ENCODE data around the gene CAV1. TPM values are rescaled to one million over a fixed set of nuclear protein-coding genes. Genes with fewer than 3 reads are reported as not detected.
A peak's percentile ranks its signal among the peaks of the same experiment; 100 is the strongest.
"Not testable (repeated sequence)": the region's sequence is repeated elsewhere in the genome, so short reads cannot be mapped to it uniquely, and the experiment has no call there.

Gene CAV1
- total RNA-seq, 2 donors from 2014 or later, result 1.2 TPM; not detected in 1

DNA sequence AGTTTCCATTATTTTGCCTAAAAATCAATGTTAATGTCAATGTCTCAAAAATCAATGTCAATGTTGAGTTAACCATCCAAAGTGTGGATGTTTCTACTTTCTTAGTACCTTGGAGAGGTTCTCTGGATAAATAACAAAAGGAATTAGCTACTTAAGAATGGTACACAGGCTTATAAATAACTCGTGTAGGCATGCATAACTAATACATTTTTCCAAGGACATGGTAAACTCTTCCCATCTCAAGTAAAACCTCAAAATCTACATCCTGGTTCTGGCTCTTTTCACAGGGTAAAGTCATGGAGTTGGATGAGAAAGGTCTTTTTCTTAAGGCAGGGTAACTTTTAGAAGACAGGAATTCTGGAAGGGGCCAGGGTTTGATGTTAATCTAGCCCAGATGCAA lies 59.9 kb downstream of the CAV1 start:
- ATAC-seq (replicated peaks), result no peak
- H3K4me3 Mint-ChIP-seq, result no peak overlapping the region
- H3K36me3 Mint-ChIP-seq (ENCODE audit: low read depth), result no peaks in the 10 kb centered on the region
- no peaks in the 10 kb centered on the region for H3K27me3 Mint-ChIP-seq
- no peak overlapping the region for H3K27ac Mint-ChIP-seq
- no peaks in the 10 kb centered on the region for H3K9me3 Mint-ChIP-seq
- peaks cover 6% of the 10 kb centered on the region for H3K4me1 Mint-ChIP-seq

DNA sequence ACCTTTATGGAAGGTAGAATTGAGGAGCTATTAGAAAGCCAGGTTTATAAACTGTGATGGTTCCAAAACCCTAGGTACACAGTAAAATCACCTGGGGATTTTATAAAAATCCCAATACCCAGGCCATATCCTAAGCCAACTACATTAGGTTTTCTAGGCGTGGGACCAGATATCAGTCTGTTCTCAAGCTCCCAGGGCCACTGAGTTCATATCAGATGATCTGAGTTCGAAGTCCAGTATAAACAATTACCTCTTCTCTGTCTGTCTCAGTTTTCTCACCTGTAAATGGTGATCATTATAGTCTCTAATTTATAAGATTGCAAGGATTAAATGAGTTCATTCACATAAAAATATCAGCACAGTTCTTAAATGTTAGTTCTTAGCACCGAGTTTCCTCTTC lies 60.6 kb downstream of the CAV1 start:
- H3K9me3 Mint-ChIP-seq, result no peaks in the 10 kb centered on the region
- H3K27me3 Mint-ChIP-seq, result peaks cover 4% of the 10 kb centered on the region
- H3K36me3 Mint-ChIP-seq (ENCODE audit: low read depth), result no peaks in the 10 kb centered on the region
- H3K4me3 Mint-ChIP-seq, result no peak overlapping the region
- ATAC-seq (replicated peaks), result no peak
- no peak overlapping the region for H3K27ac Mint-ChIP-seq
- peaks cover 6% of the 10 kb centered on the region for H3K4me1 Mint-ChIP-seq

- peaks cover 6% of the 10 kb centered on the region for H3K4me1 Mint-ChIP-seq
- H3K27me3 Mint-ChIP-seq, result peaks cover 4% of the 10 kb centered on the region
- H3K27ac Mint-ChIP-seq, result peak overlapping the region; percentile 57
- ATAC-seq (replicated peaks), result no peak
- no peak overlapping the region for H3K4me3 Mint-ChIP-seq
- no peaks in the 10 kb centered on the region for H3K9me3 Mint-ChIP-seq
- H3K36me3 Mint-ChIP-seq (ENCODE audit: low read depth), result no peaks in the 10 kb centered on the region
Observed at GRCh38 chr7:116585967-116586366, 61.1 kb downstream of the CAV1 start.

DNA sequence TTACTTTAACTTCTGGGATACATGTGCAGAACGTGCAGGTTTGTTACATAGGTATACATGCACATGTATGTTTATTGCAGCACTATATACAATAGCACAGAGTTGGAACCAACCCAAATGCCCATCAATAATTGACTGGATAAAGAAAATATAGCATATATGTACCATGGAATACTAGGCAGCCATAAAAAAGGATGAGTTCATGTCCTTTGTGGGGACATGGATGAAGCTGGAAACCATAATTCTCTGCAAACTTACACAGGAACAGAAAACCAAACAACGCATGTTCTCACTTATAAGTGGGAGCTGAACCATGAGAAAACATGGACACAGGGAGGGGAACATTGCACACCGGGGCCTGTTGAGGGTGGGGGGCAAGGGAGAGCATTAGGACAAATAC lies 62.4 kb downstream of the CAV1 start:
- ATAC-seq (replicated peaks); H3K27ac Mint-ChIP-seq; H3K36me3 Mint-ChIP-seq (ENCODE audit: low read depth); H3K4me1 Mint-ChIP-seq; H3K9me3 Mint-ChIP-seq; H3K4me3 Mint-ChIP-seq; H3K27me3 Mint-ChIP-seq: not testable (repeated sequence)

- no peaks in the 10 kb centered on the region for H3K9me3 Mint-ChIP-seq
- H3K36me3 Mint-ChIP-seq (ENCODE audit: low read depth), result no peaks in the 10 kb centered on the region
- no peak overlapping the region for H3K4me3 Mint-ChIP-seq
- H3K27me3 Mint-ChIP-seq, result peaks cover 15% of the 10 kb centered on the region
- no peak overlapping the region for H3K27ac Mint-ChIP-seq
- peaks cover 6% of the 10 kb centered on the region for H3K4me1 Mint-ChIP-seq
- ATAC-seq (replicated peaks), result peak; percentile 93
Observed at GRCh38 chr7:116588225-116588624, 63.4 kb downstream of the CAV1 start.

DNA sequence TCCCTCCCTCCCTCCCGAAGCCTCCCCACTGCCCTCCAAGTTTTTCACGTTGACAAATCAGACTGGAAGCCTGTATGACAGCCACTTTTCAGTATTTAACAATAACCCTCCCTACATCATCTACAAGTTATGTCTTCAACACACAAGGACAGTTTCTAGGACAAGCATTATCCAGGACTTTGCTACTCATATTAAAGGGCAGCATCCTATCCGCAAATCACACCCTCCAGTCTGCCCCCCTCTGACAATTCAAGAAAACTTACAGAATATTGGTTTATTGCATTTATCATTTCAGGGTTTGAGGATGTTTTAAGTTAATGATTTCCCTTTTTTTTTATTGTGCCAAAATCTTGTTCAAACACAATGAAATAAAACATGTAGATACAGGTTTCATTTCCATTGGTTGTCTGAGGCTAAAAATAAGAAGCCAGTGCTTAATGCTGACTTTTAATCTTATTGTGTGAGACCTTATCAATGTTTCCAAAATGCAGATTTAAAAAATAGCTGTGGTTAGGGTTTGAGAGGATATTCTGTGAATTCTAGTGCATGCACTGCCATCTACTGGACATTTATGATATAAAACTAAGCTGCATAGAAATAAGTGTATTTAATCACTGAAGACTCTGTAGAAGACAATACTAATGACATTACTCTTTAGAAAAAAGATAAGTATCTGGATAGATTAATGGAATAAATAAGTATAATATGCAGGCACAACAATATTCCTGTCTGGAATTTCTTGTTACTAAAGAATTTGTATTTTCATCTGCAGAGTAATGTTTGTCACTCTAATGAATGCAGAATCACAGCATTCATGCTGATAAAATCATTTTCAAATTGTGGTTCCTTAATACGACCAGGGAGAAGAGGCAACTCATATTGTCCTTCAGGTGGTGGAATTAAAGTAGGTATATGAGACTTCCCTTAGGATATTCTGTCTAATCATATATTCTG lies 64.1 kb downstream of the CAV1 start:
- Mint-ChIP-seq H3K4me1 (peaks cover 5% of the 10 kb centered on the region), H3K9me3 (no peaks in the 10 kb centered on the region), H3K4me3 (no peak overlapping the region), H3K27ac (no peak overlapping the region), H3K27me3 (peaks cover 19% of the 10 kb centered on the region), H3K36me3 (ENCODE audit: low read depth) (no peaks in the 10 kb centered on the region)
- no peak for ATAC-seq (replicated peaks)

DNA sequence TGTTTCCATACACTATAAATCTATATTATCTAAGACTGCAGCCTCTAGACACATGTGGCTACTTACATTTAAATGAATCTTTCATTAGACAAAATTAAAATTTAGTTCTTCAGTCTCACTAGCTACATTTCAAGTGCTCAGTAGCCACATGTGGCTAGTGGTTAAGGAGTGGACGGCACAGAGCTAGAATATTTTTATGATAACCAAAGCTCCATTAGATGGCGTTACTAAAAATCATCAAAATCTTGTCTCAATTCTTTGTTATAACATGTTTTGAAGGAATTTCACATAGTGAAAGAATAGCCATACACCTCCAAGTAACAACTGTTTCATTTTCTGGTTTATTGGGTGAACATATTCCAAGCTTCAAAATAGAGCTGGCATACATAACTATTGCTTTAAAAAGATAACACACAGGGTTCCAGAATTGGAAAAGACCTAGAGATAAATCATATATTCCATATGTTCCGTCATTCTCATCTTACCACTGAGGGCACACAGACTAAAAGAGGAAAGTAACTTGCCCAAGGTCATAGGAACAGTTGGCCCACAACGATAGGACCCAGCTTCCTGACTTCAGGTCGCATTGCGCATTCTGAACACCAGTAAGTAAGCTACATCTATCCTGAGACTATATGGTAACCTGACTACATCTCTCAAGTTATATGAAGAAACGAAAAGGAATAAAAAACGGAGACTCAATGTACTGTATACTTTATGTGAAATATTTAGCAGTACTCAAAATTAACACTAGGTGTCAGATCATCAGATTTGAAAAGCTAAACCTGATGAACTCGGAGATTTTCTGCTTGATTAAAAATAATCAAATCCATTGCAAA lies 66.6 kb downstream of the CAV1 start:
- ATAC-seq (replicated peaks), result no peak
- Mint-ChIP-seq H3K4me3 (no peak overlapping the region), H3K36me3 (ENCODE audit: low read depth) (no peaks in the 10 kb centered on the region), H3K27ac (no peak overlapping the region), H3K27me3 (peaks cover 30% of the 10 kb centered on the region), H3K9me3 (no peaks in the 10 kb centered on the region), H3K4me1 (peaks cover 5% of the 10 kb centered on the region)

DNA sequence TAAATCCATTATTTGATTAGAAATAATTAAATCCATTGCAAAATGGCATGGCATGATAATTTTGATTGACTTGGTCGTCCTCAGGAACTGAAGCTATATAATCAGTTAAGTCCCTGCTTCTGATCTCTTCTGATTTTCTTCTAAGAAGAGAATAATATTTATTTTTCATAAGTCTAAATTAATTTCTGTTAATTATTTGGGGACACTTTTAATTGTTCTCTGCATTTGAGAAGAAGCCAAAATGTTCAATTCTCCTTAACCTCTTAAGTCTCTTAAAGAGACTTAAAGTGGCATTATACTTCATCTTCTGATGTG lies 67.2 kb downstream of the CAV1 start:
- peak overlapping the region; percentile 42 for H3K4me3 Mint-ChIP-seq
- no peaks in the 10 kb centered on the region for H3K36me3 Mint-ChIP-seq (ENCODE audit: low read depth)
- H3K9me3 Mint-ChIP-seq, result no peaks in the 10 kb centered on the region
- no peak for ATAC-seq (replicated peaks)
- H3K4me1 Mint-ChIP-seq, result peaks cover 5% of the 10 kb centered on the region
- H3K27me3 Mint-ChIP-seq, result peaks cover 34% of the 10 kb centered on the region
- no peak overlapping the region for H3K27ac Mint-ChIP-seq

- H3K36me3 Mint-ChIP-seq (ENCODE audit: low read depth), result no peaks in the 10 kb centered on the region
- H3K4me1 Mint-ChIP-seq, result peaks cover 5% of the 10 kb centered on the region
- ATAC-seq (replicated peaks), result no peak
- peaks cover 34% of the 10 kb centered on the region for H3K27me3 Mint-ChIP-seq
- H3K27ac Mint-ChIP-seq, result peak overlapping the region; percentile 10
- H3K4me3 Mint-ChIP-seq, result peak overlapping the region; percentile 42
- no peaks in the 10 kb centered on the region for H3K9me3 Mint-ChIP-seq
Observed at GRCh38 chr7:116592445-116592844, 67.6 kb downstream of the CAV1 start.

GRCh38 chr7:116593359-116594075 lies 68.7 kb downstream of the CAV1 start:
- H3K4me1 Mint-ChIP-seq, result peaks cover 5% of the 10 kb centered on the region
- no peaks in the 10 kb centered on the region for H3K9me3 Mint-ChIP-seq
- H3K4me3 Mint-ChIP-seq, result no peak overlapping the region
- peaks cover 38% of the 10 kb centered on the region for H3K27me3 Mint-ChIP-seq
- no peak for ATAC-seq (replicated peaks)
- H3K27ac Mint-ChIP-seq, result no peak overlapping the region
- H3K36me3 Mint-ChIP-seq (ENCODE audit: low read depth), result no peaks in the 10 kb centered on the region

- Mint-ChIP-seq H3K36me3 (ENCODE audit: low read depth) (no peaks in the 10 kb centered on the region), H3K4me1 (peaks cover 5% of the 10 kb centered on the region), H3K27me3 (peaks cover 36% of the 10 kb centered on the region), H3K9me3 (no peaks in the 10 kb centered on the region), H3K27ac (no peak overlapping the region), H3K4me3 (no peak overlapping the region)
- ATAC-seq (replicated peaks), result no peak
Observed at GRCh38 chr7:116595063-116595462, 70.2 kb downstream of the CAV1 start.

DNA sequence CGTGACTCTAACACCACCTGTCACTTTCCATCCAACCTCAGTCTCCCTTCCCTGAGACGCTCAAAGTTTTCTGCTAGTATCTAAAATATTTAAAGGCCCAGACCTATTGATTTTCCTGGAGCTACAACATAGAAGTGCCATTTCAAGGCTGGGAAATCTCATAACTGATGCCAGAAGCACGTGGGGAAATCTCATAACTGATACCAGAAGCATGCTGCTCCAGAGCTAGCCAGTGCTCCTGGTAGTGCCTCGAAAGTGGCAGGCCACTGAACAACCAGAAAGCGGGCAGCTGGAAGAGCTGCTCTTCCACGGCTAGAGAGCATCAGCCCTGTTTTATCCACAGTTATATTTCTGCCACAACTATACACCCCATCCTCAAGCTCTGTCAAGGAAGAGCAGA lies 72.5 kb downstream of the CAV1 start:
- Mint-ChIP-seq H3K27ac (no peak overlapping the region), H3K4me1 (peaks cover 13% of the 10 kb centered on the region), H3K9me3 (no peaks in the 10 kb centered on the region), H3K4me3 (no peak overlapping the region), H3K27me3 (peaks cover 31% of the 10 kb centered on the region), H3K36me3 (ENCODE audit: low read depth) (no peaks in the 10 kb centered on the region)
- ATAC-seq (replicated peaks), result no peak

DNA sequence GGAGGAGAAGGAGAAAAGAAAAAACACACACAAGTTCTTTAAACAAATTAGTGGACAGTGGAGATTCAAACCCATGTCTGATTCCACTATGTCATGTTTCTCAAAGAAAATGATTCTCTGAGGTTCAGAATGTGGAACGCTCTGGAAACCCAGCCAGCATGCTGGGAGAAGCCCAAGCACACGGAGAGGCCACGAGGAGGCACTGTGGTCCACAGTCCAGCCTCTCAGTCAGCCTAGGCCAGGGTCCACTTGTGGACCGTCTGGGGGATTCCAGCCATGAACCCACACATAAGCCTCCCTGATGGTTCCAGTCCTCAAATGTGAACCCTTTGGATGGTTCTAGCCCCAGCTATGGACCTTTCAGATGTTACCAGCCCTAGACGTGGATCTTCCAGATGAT lies 73.4 kb downstream of the CAV1 start:
- Mint-ChIP-seq H3K27me3 (peaks cover 23% of the 10 kb centered on the region), H3K36me3 (ENCODE audit: low read depth) (no peaks in the 10 kb centered on the region), H3K4me1 (peaks cover 10% of the 10 kb centered on the region), H3K9me3 (no peaks in the 10 kb centered on the region), H3K27ac (no peak overlapping the region), H3K4me3 (no peak overlapping the region)
- ATAC-seq (replicated peaks), result no peak

DNA sequence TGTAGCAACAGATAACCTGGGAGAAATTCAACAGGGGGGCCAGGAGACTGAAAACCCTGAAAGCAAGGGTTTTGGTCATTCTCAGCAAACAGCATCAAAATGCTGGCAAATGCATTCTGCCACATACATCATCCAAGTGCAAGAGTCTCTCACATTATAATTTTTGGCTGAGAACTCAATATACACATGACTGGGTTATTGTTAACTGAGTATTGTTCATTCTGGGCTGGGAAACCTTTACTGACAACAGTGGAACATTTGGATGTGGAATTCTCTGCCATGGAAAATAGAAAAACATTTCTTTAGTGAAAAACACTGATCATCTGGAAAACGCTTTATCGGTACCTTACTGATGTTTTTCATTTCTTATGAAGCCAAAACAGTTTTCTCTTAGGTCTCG lies 74.0 kb downstream of the CAV1 start:
- no peak for ATAC-seq (replicated peaks)
- H3K4me3 Mint-ChIP-seq, result no peak overlapping the region
- H3K27ac Mint-ChIP-seq, result no peak overlapping the region
- peaks cover 10% of the 10 kb centered on the region for H3K4me1 Mint-ChIP-seq
- no peaks in the 10 kb centered on the region for H3K36me3 Mint-ChIP-seq (ENCODE audit: low read depth)
- peaks cover 20% of the 10 kb centered on the region for H3K27me3 Mint-ChIP-seq
- no peaks in the 10 kb centered on the region for H3K9me3 Mint-ChIP-seq

Measured in activated T-helper 17 cell treated with anti-CD3 and anti-CD28 coated beads, Interleukin-2, amount 50 U/mL, for 72 hours (primary cell).